B cell (primary cell): ENCODE measurements around the gene PITRM1. TPM values are rescaled to one million over a fixed set of nuclear protein-coding genes. Genes with fewer than 3 reads are reported as not detected.
A peak's percentile ranks its signal among the peaks of the same experiment; 100 is the strongest.
"Not testable (repeated sequence)": the region's sequence is repeated elsewhere in the genome, so short reads cannot be mapped to it uniquely, and the experiment has no call there.

ENCODE experiments used
- ATAC-seq: fragments of 200-7000 bp; cut with Tn5 transposase; one replicate; pipeline ENCODE4 v1.10.0; 2021; ENCODE audit warnings: low read depth, mild to moderate bottlenecking, moderate number of reproducible peaks, moderate library complexity
- CTCF ChIA-PET: fragments of 350-600 bp; sonication (Branson Sonifier 250); formaldehyde crosslinking; loops from one replicate; lab custom pipeline; 2021; ENCODE audit warnings: antibody characterized with exemption, inconsistent platforms; lab: Charles Lee
- POLR2A ChIA-PET: fragments of 350-600 bp; sonication (Branson Sonifier 250); formaldehyde crosslinking; loops from one replicate; lab custom pipeline; 2021; ENCODE audit warnings: antibody characterized with exemption; lab: Charles Lee
- DNase-seq: peaks from one replicate; pipeline ENCODE4 v3.0.0; 2013
- H2AFZ ChIP-seq: 2 replicates; pipeline ENCODE4 v1.6.1; 2012; ENCODE audit warnings: mild to moderate bottlenecking, low read depth, low read length; ENCODE audit not compliant: insufficient read depth, poor library complexity, severe bottlenecking
- H3K27ac ChIP-seq, 2 donors: 1 replicate in 1 of 2; 2 replicates in 1 of 2; pipeline ENCODE4 v1.5.1; 2012 to 2013; ENCODE audit warnings: low read length in 2 of 2, mild to moderate bottlenecking in 2 of 2, moderate library complexity in 1 of 2
- H3K27me3 ChIP-seq, 4 experiments: fragments of 200-600 bp in 1 of 4; sonication (generic) in 1 of 4; replicated peaks in 1 of 4; 1 replicate in 2 of 4; 2 replicates in 2 of 4; pipeline versions ENCODE4 v1.6.1 to v1.7.0; 2013 to 2016; ENCODE audit warnings: low read length in 3 of 4, mild to moderate bottlenecking in 2 of 4, mixed read lengths in 1 of 4, moderate library complexity in 1 of 4; ENCODE audit not compliant: insufficient read depth in 4 of 4, control insufficient read depth in 3 of 4; ENCODE audit errors: control extremely low read depth in 1 of 4
- H3K36me3 ChIP-seq, 2 experiments: replicated peaks in 1 of 2; 1 replicate in 1 of 2; 2 replicates in 1 of 2; pipeline versions ENCODE4 v1.6.1 to v1.7.1; 2013; ENCODE audit warnings: low read length in 1 of 2; ENCODE audit not compliant: insufficient read depth in 2 of 2, control insufficient read depth in 1 of 2; ENCODE audit errors: control extremely low read depth in 1 of 2, extremely low read depth in 1 of 2
- H3K4me1 ChIP-seq, 2 donors: fragments of 200-600 bp in 1 of 2; sonication (generic) in 1 of 2; 1 replicate in 1 of 2; 2 replicates in 1 of 2; pipeline versions ENCODE4 v1.5.1 to v1.6.1; 2013 to 2017; ENCODE audit warnings: low read length in 2 of 2; ENCODE audit not compliant: control insufficient read depth in 2 of 2, insufficient read depth in 2 of 2
- H3K4me2 ChIP-seq: replicated peaks from 2 replicates; pipeline ENCODE3; 2012; ENCODE audit warnings: mild to moderate bottlenecking, low read depth, low read length; ENCODE audit not compliant: poor library complexity, severe bottlenecking
- H3K4me3 ChIP-seq, 5 experiments: fragments of 200-600 bp in 1 of 5; sonication (generic) in 1 of 5; 1 replicate in 3 of 5; 2 replicates in 2 of 5; pipeline versions ENCODE4 v1.5.1 to v1.7.0; 2011 to 2016; ENCODE audit warnings: low read length in 4 of 5, mild to moderate bottlenecking in 4 of 5, low read depth in 2 of 5, control low read depth in 1 of 5, moderate library complexity in 1 of 5; ENCODE audit not compliant: insufficient read depth in 1 of 5; ENCODE audit errors: control extremely low read depth in 1 of 5, extremely low read depth in 1 of 5
- H3K79me2 ChIP-seq: fragments of 200-600 bp; sonication (generic); one replicate; pipeline ENCODE4 v1.6.0; 2016; ENCODE audit warnings: low read length; ENCODE audit not compliant: control insufficient read depth, insufficient read depth
- H3K9ac ChIP-seq: fragments of 200-600 bp; sonication (generic); 2 replicates; pipeline ENCODE4 v1.6.1; 2017; ENCODE audit warnings: mild to moderate bottlenecking, low read length, moderate library complexity
- H3K9me3 ChIP-seq, 3 donors: one replicate each; pipeline versions ENCODE4 v1.6.1 to v1.7.1; 2013; ENCODE audit warnings: low read length in 2 of 3; ENCODE audit not compliant: control insufficient read depth in 2 of 3, insufficient read depth in 1 of 3; ENCODE audit errors: control extremely low read depth in 1 of 3
- H4K20me1 ChIP-seq: 2 replicates; pipeline ENCODE4 v1.6.0; 2012; ENCODE audit warnings: mild to moderate bottlenecking, low read length; ENCODE audit not compliant: insufficient read depth, control insufficient read depth, poor library complexity, severe bottlenecking
- H3K27ac Mint-ChIP-seq: one replicate; pipeline ENCODE4 v1.8.0; 2021; ENCODE audit warnings: mixed read lengths
- H3K27me3 Mint-ChIP-seq: one replicate; pipeline ENCODE4 v1.8.0; 2021; ENCODE audit warnings: mixed read lengths
- H3K4me1 Mint-ChIP-seq: one replicate; pipeline ENCODE4 v1.8.0; 2021; ENCODE audit warnings: mixed read lengths
- H3K4me3 Mint-ChIP-seq: one replicate; pipeline ENCODE4 v1.8.0; 2021; ENCODE audit warnings: mixed read lengths
- H3K9me3 Mint-ChIP-seq: one replicate; pipeline ENCODE4 v1.8.0; 2022; ENCODE audit warnings: mixed read lengths; ENCODE audit not compliant: insufficient read depth
- CTCF ChIP-seq: fragments of 200-600 bp; IDR thresholded peaks from one replicate; pipeline ENCODE4 v1.8.0; 2022; ENCODE audit warnings: antibody characterized with exemption, mild to moderate bottlenecking
- EZH2 ChIP-seq: IDR thresholded peaks from 2 replicates; pipeline ENCODE4 v1.6.1; 2012; ENCODE audit warnings: borderline replicate concordance, low read depth, mild to moderate bottlenecking, moderate library complexity, low read length; ENCODE audit not compliant: insufficient read depth, poor library complexity, severe bottlenecking
- WGBS: methylation state at CpG from one replicate; pipeline ENCODE4 v1.1.5; 2013; ENCODE audit warnings: missing lambda C conversion rate; ENCODE audit not compliant: insufficient coverage; 5-methylcytosine and 5-hydroxymethylcytosine counted together
- intact Hi-C: fragments of 100-400 bp; cut with micrococcal nuclease; formaldehyde crosslinking; loops from one replicate; pipeline ENCODE4 v1.10.0; 2022
- polyA plus RNA-seq: library from polyadenylated mRNA; depleted of rRNA; stranded (reverse); fragments of >200 nt; gene quantifications from 2 replicates; pipeline ENCODE4 v1.2.3, GENCODE V29; 2012
- total RNA-seq, 2 donors: library from RNA; stranded (reverse); fragments of 120-200 nt in 1 of 2; gene quantifications; 1 replicate in 1 of 2; 2 replicates in 1 of 2; pipeline versions ENCODE4 v1.2.3 to v1.2.4, GENCODE V29; 2013 to 2022

Gene PITRM1
- total and polyA plus RNA-seq, 2 donors (not counting 1 experiment from before 2014, with no cell fraction given), result 50.7 to 71.1 TPM

GRCh38 chr10:3172081-3172445, 519 bp downstream of the PITRM1 start:
- Histone ChIP-seq H3K27ac (peak overlapping the region; percentile 68 to 92), H3K4me3 (peak overlapping the region; percentile 64 to 90 (median 77)), H3K36me3 (peaks cover 0 to 29% of the 10 kb centered on the region in 2 experiments), H4K20me1 (no peaks in the 10 kb centered on the region), H3K79me2 (peaks cover 30% of the 10 kb centered on the region), H3K9ac (peak overlapping the region; percentile 90), H2AFZ (peak overlapping the region; percentile 90), H3K27me3 (no peaks in the 10 kb centered on the region), H3K4me1 (peaks cover 7 to 17% of the 10 kb centered on the region in 2 donors), H3K4me2 (peak overlapping the region; percentile 92), H3K9me3 (peaks cover 0 to 8% (median 0%) of the 10 kb centered on the region in 3 donors)
- DNase-seq (no peak), ATAC-seq (no peak)
- Mint-ChIP-seq H3K4me3 (peak overlapping the region; percentile 88), H3K9me3 (no peaks in the 10 kb centered on the region), H3K4me1 (peaks cover 16% of the 10 kb centered on the region), H3K27me3 (no peaks in the 10 kb centered on the region), H3K27ac (peak overlapping the region; percentile 83)
- intact Hi-C loops, result loop anchor here (1.0 to 10.0 kb wide), 3 partner anchors 104 to 613 kb away; partner anchors contain the start of gene KLF6
- POLR2A ChIA-PET, result interaction anchor here (0.6 to 0.7 kb wide), 2 partner anchors 1002 to 1237 kb away, joined by 3 to 4 read pairs; no protein-coding TSS in a partner anchor
- CTCF ChIA-PET, result no interaction called here
- under 1% methylated on average over 18 of the region's 21 CpGs for WGBS
- no peak for TF ChIP-seq EZH2
- no peak for TF ChIP-seq CTCF

GRCh38 chr10:3171488-3171887, 1.1 kb downstream of the PITRM1 start:
- H3K9me3 Mint-ChIP-seq, H3K9me3 ChIP-seq, H3K27ac Mint-ChIP-seq, H3K27me3 Mint-ChIP-seq, CTCF ChIA-PET, H4K20me1 ChIP-seq, ATAC-seq, DNase-seq, H3K27me3 ChIP-seq, H2AFZ ChIP-seq, POLR2A ChIA-PET, H3K27ac ChIP-seq: not testable (repeated sequence)
- intact Hi-C loops, result loop anchor here (5.0 to 10.0 kb wide), 2 partner anchors 316 to 613 kb away; partner anchors contain the start of gene KLF6
- Mint-ChIP-seq H3K4me1 (peaks cover 16% of the 10 kb centered on the region), H3K4me3 (peak overlapping the region; percentile 88)
- Histone ChIP-seq H3K9ac (peak overlapping the region; percentile 90), H3K4me1 (peaks cover 7 to 17% of the 10 kb centered on the region in 2 donors), H3K4me2 (peak overlapping the region; percentile 92), H3K79me2 (peaks cover 30% of the 10 kb centered on the region), H3K4me3 (peak overlapping the region in 2 of 5 experiments; percentile 77 to 86), H3K36me3 (peaks cover 0 to 34% of the 10 kb centered on the region in 2 experiments)
- 97% methylated on average over 6 of the region's 11 CpGs for WGBS
